SKM-1 (cell line): ENCODE results near the gene ZNF468.
"Not testable (repeated sequence)": the region's sequence is repeated elsewhere in the genome, so short reads cannot be mapped to it uniquely, and the experiment has no call there.

ENCODE experiments used
- DNase-seq: peaks from one replicate; lab custom pipeline; 2025; ENCODE audit not compliant: unreplicated experiment; lab: John Stamatoyannopoulos, UW

The ZNF468 gene

DNA sequence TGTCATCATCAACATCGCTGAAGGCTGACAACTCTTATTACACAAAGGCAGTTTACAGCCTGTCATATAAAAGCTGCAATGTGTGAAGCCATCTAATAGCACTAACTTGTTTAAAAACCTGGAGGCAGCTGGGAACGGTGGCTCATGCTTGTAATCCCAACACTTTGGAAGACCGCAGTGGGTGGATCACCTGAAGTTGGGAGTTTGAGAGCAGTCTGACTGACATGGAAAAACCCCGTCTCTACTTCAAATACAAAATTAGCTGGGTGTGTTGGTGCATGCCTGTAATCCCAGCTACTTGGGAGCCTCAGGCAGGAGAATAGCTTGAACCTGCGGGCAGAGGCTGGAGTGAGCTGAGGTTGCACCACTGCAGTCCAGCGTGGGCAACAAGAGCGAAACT is 27.6 kb downstream of the ZNF468 start:
- not testable (repeated sequence) for DNase-seq

DNA sequence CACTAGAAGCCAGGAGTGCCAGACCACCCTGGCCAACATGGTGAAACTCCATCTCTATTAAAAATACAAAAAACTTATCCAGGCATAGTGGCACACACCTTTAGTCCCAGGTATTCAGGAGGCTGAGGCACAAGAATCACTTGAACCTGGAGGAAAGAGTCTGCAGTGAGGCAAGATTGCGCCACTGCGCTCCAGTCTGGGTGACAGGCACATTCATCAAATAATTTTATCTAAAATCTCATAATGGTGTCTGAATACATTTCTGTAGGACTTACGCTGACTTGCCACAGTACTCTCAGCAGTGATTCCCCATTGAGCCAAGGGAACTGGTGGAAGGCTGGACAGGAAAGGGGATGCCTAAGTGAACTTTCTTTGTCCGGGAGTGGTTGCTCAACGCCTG is 31.7 kb downstream of the ZNF468 start:
- DNase-seq, result no peak

DNA sequence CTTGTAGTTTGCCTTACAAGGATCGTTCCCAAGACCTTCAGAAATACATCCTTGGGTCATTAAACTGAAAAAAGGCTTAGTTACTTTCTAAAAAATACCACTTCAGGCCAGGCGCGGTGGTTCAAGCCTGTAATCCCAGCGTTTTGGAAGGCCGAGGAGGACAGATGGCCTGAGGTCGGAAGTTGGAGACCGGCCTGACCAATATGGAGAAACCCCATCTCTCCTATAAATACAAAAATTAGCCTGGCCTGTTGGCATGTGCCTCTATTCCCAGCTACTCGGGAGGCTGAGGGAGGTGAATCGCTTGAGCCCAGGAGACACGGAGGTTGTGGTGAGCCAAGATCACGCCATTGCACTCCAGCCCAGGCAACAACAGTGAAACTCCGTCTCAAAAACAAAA is 33.7 kb downstream of the ZNF468 start:
- DNase-seq, result no peak

DNA sequence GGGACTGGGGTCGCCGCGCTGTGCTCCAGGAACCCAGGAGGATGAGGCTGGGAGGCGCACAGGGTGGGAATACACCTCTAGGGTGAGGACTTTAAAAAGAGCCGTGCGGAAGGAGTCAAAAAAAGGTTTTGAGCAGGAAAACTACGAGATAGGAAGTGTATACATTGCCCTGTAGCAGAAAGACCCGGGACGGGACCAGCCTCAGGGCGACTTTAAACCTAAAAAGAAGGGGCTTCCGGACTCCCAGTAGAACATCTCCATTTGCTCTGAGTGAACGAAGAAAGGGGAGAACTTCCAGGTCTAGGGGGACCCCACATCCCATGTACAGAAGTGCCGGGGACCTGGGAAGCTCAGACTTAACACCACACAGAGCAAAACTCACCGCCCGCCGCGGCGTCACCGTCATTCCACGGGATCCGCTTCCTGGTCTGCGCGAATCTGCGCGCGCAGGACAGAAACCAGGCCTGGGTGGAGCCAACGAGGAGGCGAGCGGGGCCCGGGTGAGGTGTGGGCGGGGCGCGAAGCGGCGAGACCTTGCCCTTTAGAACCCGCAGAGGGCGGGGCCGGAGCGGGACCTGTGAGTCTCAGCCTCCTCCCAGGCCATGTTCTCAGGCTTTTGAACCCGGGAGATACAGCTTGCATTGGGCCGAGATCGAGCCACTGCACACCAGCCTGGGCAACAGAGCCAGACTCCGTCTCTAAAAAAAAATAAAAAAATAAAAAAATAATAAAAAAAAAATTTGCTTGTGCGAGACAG is 36.0 kb downstream of the ZNF468 start, which contains the start of gene ZNF28:
Gene ZNF28 (minus strand): TSS at position 430 of the 757 bp plus-strand sequence. CDS start 3,675 bp downstream, outside the sequence.
- DNase-seq, result not testable (repeated sequence)

DNA sequence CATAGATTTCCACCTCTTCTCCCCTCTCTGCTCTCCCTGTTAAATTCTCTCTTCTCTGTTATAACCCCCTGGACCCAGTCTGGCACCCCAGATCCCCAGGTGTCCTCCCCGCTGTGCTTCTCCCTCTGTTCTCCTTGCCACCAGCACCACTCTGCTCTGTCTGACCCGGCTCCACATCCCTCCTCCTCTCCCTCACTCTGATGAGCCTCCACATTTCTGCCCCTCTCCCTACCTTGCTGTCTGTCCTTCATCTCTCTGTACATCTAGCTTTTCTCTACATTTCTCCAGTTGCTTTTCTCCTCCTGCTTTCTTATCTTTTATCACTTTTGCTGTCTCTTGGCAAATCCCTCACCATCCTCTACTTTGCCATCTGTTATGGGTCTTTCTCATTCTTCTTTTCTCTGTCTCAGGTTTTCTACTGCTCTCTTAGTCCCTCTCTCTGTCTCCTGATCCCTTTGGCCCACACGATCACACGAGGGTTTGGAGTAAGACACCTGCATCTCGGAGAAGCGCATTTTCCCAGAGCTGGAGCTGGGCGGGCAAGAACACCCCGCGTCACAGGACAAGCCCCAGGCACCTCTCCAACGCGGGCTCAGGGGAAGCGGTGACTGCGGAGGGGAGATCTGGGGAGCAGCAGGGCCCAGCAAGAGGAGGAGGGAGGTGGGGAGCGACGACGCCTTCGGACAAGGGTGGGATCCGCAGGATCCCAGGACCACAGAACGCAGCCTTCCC is 36.8 kb downstream of the ZNF468 start:
- DNase-seq, result not testable (repeated sequence)

DNA sequence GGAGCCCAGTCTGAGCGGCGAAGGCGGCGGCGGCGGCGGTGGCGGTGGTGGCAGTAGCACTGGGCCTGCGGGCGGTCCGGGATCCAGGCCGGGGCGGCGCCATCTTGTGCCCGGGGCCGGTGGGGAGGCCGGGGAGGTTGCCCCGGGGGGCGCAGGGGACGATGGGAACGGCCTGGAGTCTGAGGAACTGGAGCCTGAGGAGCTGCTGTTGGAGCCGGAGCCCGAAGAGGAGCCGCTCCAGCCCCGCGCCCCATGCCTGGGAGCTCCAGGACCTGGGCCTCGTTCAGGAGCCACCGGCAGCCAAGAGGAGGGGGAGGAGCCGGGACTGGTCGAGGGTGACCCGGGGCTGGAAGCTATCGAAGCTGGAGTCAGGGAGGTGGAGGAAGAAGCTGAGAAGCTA is 47.6 kb downstream of the ZNF468 start:
- DNase-seq, result no peak

DNA sequence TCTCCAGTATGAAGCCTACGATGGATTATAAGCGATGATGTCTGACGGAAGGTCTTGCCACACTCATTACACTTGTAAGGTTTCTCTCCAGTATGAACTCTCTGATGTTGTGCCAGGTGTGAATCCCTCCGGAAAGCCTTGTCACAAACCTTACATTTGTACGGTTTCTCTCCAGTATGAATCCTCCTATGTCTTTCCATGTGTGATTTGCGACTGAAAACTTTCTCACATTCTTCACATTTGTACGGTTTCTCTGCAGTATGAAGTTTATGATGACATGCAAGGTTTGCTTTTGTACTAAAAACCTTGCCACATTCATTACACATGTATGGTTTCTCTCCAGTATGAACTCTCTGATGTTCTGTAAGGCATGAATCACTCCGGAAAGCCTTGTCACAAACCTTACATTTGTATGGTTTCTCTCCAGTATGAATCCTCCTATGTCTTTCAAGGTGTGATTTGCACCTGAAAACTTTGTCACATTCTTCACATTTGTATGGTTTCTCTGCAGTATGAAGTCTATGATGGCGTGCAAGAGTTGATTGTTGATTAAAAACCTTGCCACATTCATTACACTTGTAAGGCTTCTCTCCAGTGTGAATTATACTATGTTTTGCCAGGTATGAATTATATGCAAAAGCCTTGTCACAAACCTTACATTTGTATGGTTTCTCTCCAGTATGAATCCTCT is 57.3 kb downstream of the ZNF468 start:
- DNase-seq, result not testable (repeated sequence)

DNA sequence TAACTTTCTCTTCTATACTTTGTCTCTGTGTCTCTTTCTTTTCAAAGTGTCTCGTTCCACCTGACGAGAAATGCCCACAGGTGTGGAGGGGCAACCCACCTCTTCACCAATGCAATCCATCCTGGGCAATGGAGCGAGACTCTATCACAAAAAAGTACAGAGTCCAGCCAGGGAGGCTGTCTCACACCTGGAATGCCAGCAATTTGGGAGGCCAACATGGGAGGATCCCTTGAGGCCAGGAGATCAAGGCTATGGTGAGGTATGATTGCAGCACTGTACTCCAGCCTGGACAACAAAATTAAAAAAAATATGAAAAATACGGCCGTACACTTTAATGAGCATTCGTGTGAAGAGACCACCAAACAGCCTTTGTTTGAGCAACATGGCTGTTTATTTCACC is 68.0 kb downstream of the ZNF468 start:
- DNase-seq, result no peak
